ENCODE results near the gene SALL1.

Gene SALL1

DNA sequence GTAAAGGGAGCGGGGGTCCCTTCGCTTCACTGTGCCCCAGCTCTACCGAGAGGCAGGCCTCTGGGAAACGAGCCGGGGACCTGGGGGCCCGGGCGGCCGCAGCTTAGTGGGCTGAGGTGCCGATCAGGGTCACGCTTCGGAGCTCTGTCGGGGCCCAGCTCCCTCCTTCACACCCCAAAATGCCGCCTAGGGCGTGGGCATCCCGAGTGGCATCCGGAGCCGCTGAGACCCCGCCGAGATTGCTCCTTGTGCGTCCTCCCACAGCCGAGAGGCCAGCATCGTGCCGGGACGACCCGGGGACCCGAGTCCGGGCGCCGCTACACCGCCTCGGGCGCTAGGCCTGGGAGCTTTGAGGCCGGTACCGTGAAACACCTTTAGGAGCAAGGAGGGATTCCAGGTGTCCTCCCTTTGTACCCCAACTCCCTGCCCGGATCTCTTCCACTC, 1.3 kb downstream of the SALL1 start:
- peaks cover 40% of the 10 kb centered on the region for H3K4me1 ChIP-seq (ENCODE audit: control insufficient read depth, insufficient read depth, low read length)
- H3K36me3 ChIP-seq (ENCODE audit: control insufficient read depth, insufficient read depth, low read length) = peaks cover 13% of the 10 kb centered on the region; the same call in 1 of the 2 replicates
- H3K9me3 ChIP-seq (ENCODE audit: control insufficient read depth, insufficient read depth, low read depth, low read length) = no peaks in the 10 kb centered on the region
- H3K27me3 ChIP-seq (ENCODE audit: control insufficient read depth, insufficient read depth, low read length) = peaks cover 26% of the 10 kb centered on the region
- peak overlapping the region; percentile 99 for H3K9ac ChIP-seq (ENCODE audit: low read length)
- H3K4me3 ChIP-seq (ENCODE audit: low read depth, low read length) = peak overlapping the region; percentile 97
- H3K27ac ChIP-seq (ENCODE audit: low read depth, low read length) = peak overlapping the region; percentile 93; the same call in 1 of the 2 replicates

DNA sequence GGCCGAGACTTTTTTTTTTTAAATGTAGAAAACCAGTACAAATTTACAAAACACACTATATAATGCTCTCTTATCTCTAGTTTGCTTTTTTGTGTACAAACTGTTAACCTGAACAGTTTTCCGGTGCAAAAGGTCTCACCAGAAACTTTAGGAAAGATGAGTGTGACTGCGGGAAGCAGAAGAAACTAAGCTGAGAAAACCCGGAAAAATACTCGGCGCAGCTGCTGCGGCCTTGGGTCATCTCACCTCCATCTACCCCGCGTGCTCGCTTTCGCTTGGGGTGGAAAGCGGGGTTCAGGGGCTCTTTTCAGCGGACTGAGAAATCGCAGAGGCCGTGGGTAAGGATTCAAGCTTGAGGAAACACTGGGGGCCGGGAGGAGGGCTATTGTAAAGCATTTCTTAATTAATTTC, 1.8 kb downstream of the SALL1 start:
- H3K9ac ChIP-seq (ENCODE audit: low read length) = peak overlapping the region; percentile 99
- H3K9me3 ChIP-seq (ENCODE audit: control insufficient read depth, insufficient read depth, low read depth, low read length) = no peaks in the 10 kb centered on the region
- peaks cover 25% of the 10 kb centered on the region for H3K27me3 ChIP-seq (ENCODE audit: control insufficient read depth, insufficient read depth, low read length)
- peak overlapping the region; percentile 93; the same call in 1 of the 2 replicates for H3K27ac ChIP-seq (ENCODE audit: low read depth, low read length)
- H3K36me3 ChIP-seq (ENCODE audit: control insufficient read depth, insufficient read depth, low read length) = peaks cover 13% of the 10 kb centered on the region; the same call in 1 of the 2 replicates
- peak overlapping the region; percentile 97 for H3K4me3 ChIP-seq (ENCODE audit: low read depth, low read length)
- H3K4me1 ChIP-seq (ENCODE audit: control insufficient read depth, insufficient read depth, low read length) = peaks cover 43% of the 10 kb centered on the region

DNA sequence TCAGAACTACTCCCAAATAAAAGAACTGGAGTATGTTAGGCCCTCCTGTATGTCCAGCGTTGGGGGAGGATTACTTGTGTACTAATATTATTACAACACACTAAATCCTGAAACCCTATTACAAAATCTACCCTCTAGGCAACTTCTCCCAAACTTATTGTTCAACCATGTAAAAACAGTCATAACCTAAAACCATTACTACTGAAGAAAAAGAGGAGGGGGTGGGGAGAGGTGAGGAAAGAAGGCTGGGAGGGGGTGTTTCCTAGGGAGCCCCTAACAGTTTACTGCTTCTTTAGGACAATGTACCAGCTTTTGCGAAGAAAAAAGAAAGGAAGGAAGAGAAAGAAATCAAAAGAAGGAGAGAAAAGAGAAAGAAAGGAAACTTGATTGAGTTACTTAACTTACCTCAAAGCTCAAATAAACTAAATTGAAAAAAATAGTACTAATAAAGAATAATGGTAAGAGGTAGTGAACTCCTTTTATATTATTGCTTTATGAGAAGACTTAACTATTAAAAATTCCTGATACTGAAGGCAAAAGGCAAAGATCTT, 2.3 kb downstream of the SALL1 start:
- Histone ChIP-seq H3K27ac (ENCODE audit: low read depth, low read length) (peak overlapping the region; percentile 93; the same call in 1 of the 2 replicates), H3K4me3 (ENCODE audit: low read depth, low read length) (peak overlapping the region; percentile 97), H3K4me1 (ENCODE audit: control insufficient read depth, insufficient read depth, low read length) (peaks cover 48% of the 10 kb centered on the region), H3K9ac (ENCODE audit: low read length) (peak overlapping the region; percentile 99), H3K27me3 (ENCODE audit: control insufficient read depth, insufficient read depth, low read length) (peaks cover 23% of the 10 kb centered on the region), H3K9me3 (ENCODE audit: control insufficient read depth, insufficient read depth, low read depth, low read length) (no peaks in the 10 kb centered on the region), H3K36me3 (ENCODE audit: control insufficient read depth, insufficient read depth, low read length) (peaks cover 13% of the 10 kb centered on the region; the same call in 1 of the 2 replicates)

DNA sequence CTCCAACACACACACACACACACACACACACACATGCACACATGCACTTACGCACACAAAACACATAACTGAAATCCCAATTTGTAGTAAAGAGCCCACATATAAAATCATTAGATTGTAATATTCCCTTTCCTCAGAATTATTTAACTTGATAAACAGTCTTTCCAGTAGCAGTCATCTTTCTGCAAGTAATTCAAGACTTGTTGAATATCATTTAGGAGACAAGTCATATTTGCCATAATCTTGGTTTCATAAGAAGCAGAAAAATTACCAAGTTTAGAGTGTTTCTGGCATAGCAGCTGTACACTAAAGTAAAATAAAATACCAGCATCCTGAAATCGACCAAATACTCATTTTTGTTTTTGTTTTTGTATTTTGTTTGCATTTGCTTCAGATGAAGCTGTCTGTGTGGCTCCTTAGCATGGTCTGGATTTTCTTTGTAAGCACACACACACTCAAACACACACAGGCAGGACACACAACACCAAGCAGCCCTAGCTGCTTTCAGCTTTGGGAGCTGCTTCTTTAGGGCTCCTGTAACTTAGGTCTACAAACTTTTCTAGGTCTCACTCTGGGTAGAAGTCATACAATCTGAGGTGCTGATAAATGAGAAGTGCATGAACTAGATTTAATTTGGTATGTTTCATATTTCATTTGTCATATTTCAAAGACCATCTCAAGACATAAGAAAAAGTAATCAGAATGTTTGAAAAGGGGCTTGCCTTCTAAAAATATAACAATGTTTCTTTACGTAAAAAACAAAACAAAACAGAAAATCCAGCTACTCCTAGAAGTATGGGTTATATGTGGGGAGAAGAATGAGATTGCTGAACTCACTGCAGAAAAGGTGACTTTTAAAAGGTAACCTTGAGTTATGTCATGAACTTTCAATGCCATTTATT, 3.0 kb downstream of the SALL1 start:
- Histone ChIP-seq H3K4me3 (ENCODE audit: low read depth, low read length) (peak overlapping the region; percentile 97), H3K27me3 (ENCODE audit: control insufficient read depth, insufficient read depth, low read length) (peaks cover 15% of the 10 kb centered on the region), H3K9ac (ENCODE audit: low read length) (peak overlapping the region; percentile 99), H3K9me3 (ENCODE audit: control insufficient read depth, insufficient read depth, low read depth, low read length) (no peaks in the 10 kb centered on the region), H3K27ac (ENCODE audit: low read depth, low read length) (no peak overlapping the region; the same call in 1 of the 2 replicates), H3K4me1 (ENCODE audit: control insufficient read depth, insufficient read depth, low read length) (peaks cover 48% of the 10 kb centered on the region), H3K36me3 (ENCODE audit: control insufficient read depth, insufficient read depth, low read length) (peaks cover 16% of the 10 kb centered on the region; the same call in 1 of the 2 replicates)

DNA sequence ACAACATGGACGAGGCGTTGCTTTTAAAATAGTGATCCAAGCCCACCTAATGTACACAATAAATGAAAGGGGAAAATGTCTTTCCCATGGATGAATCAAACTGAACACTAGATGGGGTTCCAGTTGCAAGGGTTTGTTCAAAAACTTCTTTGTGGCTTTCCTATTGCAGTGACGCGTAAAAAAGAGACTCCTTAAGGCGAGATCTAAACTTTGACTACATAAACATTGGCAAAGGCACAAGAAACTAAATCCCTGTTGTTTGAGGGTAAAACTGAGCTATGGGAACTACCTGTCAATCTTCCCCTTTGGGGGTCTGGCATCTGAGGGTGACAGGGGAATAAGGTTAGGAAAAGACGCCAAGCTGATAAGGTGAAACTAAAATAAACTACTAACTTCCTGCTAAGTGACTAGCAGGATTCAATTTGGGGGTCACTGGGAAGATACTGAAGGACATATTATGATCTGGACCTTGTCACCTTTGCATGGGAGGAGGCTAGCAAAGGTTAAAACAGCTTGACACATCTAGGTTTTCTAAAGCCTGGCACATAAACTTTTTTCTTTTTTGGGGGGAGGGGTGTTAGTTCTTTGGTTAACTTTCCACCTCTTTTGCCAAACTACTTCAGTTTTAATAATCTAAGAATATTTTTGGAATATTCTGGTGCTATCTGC, 4.7 kb downstream of the SALL1 start:
- 0 out of 2 replicates have a peak, but pooled peaks cover 12% of the 10 kb centered on the region for H3K27me3 ChIP-seq (ENCODE audit: control insufficient read depth, insufficient read depth, low read length)
- H3K4me3 ChIP-seq (ENCODE audit: low read depth, low read length) = peak overlapping the region; percentile 97; the same call in 1 of the 2 replicates
- peaks cover 31% of the 10 kb centered on the region for H3K36me3 ChIP-seq (ENCODE audit: control insufficient read depth, insufficient read depth, low read length)
- peaks cover 48% of the 10 kb centered on the region for H3K4me1 ChIP-seq (ENCODE audit: control insufficient read depth, insufficient read depth, low read length)
- no peaks in the 10 kb centered on the region for H3K9me3 ChIP-seq (ENCODE audit: control insufficient read depth, insufficient read depth, low read depth, low read length)
- no peak overlapping the region for H3K27ac ChIP-seq (ENCODE audit: low read depth, low read length)
- peak overlapping the region; percentile 3 for H3K9ac ChIP-seq (ENCODE audit: low read length)

DNA sequence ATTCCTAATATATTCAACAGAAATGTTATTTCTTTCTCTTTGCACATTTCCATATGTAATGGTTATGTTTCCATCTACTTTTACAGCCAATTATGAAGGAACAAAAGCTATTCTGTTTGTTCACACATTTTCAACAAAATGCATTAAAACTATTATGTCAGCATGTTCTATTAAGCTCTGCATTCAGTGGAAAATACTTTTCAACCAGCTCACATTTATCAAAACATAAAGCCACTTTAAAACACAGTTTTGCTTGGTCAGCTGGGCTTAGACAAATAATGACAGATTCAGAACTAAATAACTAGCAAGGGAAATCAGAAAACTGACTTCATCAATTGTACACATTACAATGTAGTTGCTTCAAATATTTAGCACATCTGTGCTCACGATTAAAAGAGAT, 6.9 kb downstream of the SALL1 start:
- Histone ChIP-seq H3K4me3 (ENCODE audit: low read depth, low read length) (no peak overlapping the region; the same call in 1 of the 2 replicates), H3K9me3 (ENCODE audit: control insufficient read depth, insufficient read depth, low read depth, low read length) (no peaks in the 10 kb centered on the region), H3K36me3 (ENCODE audit: control insufficient read depth, insufficient read depth, low read length) (peaks cover 50% of the 10 kb centered on the region), H3K9ac (ENCODE audit: low read length) (no peak overlapping the region), H3K27ac (ENCODE audit: low read depth, low read length) (no peak overlapping the region), H3K4me1 (ENCODE audit: control insufficient read depth, insufficient read depth, low read length) (peaks cover 48% of the 10 kb centered on the region), H3K27me3 (ENCODE audit: control insufficient read depth, insufficient read depth, low read length) (0 out of 2 replicates have a peak, but pooled peaks cover 3% of the 10 kb centered on the region)

DNA sequence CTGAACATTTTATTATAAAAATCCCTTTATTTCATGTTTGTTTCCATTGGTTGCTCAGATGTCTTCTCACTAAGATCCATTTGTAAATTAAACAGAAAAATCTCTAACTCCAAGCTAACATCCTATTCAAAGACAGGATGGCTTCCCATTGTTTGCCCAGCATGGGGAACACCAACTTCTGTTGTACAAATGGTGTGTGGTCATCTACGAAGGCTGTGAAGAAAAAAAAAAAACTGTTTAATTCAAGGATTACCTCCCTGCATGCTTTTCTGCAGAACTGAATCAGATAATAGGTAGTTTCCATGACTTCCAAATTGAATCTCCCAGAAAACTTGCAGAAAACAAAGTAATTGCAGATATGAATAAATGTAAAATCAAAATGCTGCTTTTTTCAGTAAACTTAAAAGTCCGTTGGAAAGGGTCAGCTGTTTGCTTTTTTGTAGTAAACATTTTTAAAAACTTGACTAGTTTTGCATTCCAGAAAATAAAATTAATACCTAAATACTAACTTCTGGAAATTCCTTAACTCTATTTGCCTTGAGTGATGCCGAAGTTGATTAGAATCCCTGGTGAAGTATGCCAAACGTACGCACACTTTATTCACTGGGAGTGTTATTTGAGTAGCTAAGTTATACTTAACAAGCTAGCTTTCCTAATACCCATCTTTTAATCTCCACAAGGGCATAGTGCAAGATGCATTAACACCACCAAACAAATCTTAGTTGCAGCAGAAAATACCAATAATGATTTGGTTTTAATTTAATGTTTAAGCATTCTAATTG, 7.7 kb downstream of the SALL1 start:
- H3K36me3 ChIP-seq (ENCODE audit: control insufficient read depth, insufficient read depth, low read length) = peaks cover 55% of the 10 kb centered on the region
- no peak overlapping the region for H3K4me3 ChIP-seq (ENCODE audit: low read depth, low read length)
- H3K9ac ChIP-seq (ENCODE audit: low read length) = no peak overlapping the region
- H3K27ac ChIP-seq (ENCODE audit: low read depth, low read length) = no peak overlapping the region
- H3K4me1 ChIP-seq (ENCODE audit: control insufficient read depth, insufficient read depth, low read length) = peaks cover 44% of the 10 kb centered on the region
- 0 out of 2 replicates have a peak, but pooled peaks cover under 1% of the 10 kb centered on the region for H3K27me3 ChIP-seq (ENCODE audit: control insufficient read depth, insufficient read depth, low read length)
- no peaks in the 10 kb centered on the region for H3K9me3 ChIP-seq (ENCODE audit: control insufficient read depth, insufficient read depth, low read depth, low read length)

DNA sequence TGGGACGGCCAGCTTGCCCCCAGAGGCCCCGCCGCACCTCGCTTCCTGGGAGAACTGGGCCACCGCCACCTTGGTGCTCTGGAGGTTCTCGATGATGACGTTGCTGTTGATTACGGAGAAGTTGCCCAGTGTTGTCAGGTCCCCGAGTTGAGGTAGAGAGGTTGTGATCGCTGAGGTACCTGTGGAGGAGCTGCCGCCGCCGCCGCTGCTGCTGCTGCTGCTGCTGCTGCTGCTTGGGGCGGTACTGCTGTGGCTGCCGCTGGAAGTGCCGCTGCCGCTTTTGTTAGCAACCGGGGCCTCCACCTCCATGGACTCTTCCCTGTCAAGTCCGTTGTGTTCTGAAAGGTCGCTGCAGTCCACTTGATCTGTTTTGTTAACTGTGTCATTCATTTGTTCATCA, 9.5 kb downstream of the SALL1 start:
- peaks cover 30% of the 10 kb centered on the region for H3K4me1 ChIP-seq (ENCODE audit: control insufficient read depth, insufficient read depth, low read length)
- no peaks in the 10 kb centered on the region for H3K27me3 ChIP-seq (ENCODE audit: control insufficient read depth, insufficient read depth, low read length)
- H3K36me3 ChIP-seq (ENCODE audit: control insufficient read depth, insufficient read depth, low read length) = peaks cover 70% of the 10 kb centered on the region
- no peaks in the 10 kb centered on the region for H3K9me3 ChIP-seq (ENCODE audit: control insufficient read depth, insufficient read depth, low read depth, low read length)
- no peak overlapping the region for H3K9ac ChIP-seq (ENCODE audit: low read length)
- no peak overlapping the region for H3K27ac ChIP-seq (ENCODE audit: low read depth, low read length)
- no peak overlapping the region for H3K4me3 ChIP-seq (ENCODE audit: low read depth, low read length)

DNA sequence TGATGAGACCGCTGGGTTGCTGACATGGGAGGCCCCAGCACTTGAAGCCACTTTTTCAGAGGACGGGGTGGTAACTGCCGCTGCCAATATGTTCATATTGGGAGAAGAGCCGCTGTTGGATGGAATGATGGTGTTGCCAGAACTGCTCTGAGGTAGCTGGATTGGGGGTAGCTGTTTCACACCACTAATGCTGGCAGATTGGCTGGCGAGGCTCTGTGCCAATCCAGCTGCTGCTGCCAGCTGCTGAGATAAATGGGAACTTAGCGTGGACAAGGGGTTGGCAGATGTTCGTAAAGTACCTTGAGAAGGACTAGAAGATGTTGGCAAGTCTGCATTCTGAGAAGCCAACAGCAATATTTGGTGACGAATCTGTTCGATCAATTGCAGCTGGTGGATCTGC, 10.0 kb downstream of the SALL1 start:
- peaks cover 26% of the 10 kb centered on the region for H3K4me1 ChIP-seq (ENCODE audit: control insufficient read depth, insufficient read depth, low read length)
- H3K36me3 ChIP-seq (ENCODE audit: control insufficient read depth, insufficient read depth, low read length) = peaks cover 74% of the 10 kb centered on the region
- H3K4me3 ChIP-seq (ENCODE audit: low read depth, low read length) = no peak overlapping the region
- H3K27me3 ChIP-seq (ENCODE audit: control insufficient read depth, insufficient read depth, low read length) = no peaks in the 10 kb centered on the region
- H3K9ac ChIP-seq (ENCODE audit: low read length) = no peak overlapping the region
- H3K27ac ChIP-seq (ENCODE audit: low read depth, low read length) = no peak overlapping the region
- H3K9me3 ChIP-seq (ENCODE audit: control insufficient read depth, insufficient read depth, low read depth, low read length) = no peaks in the 10 kb centered on the region

DNA sequence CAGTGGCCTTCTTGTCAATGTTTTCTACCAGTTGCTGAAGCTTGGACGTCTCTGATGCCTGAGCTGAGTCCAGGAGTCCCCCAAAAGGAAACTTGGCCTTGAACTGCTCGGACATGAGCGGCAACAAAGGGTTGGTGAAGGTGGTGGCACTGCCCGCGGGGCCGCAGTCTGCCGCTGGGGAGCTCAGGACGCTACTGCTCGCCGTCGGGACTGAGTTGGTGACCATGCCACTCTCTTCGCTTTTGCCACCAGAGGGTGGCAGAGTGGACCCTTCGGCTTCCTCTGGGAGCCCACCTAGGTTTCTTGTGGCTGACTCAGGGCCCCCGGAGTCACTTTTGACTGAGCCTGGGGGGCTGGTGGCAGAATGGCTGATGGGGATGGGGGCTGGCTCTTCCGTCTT, 11.0 kb downstream of the SALL1 start:
- Histone ChIP-seq H3K9me3 (ENCODE audit: control insufficient read depth, insufficient read depth, low read depth, low read length) (no peaks in the 10 kb centered on the region), H3K27me3 (ENCODE audit: control insufficient read depth, insufficient read depth, low read length) (no peaks in the 10 kb centered on the region), H3K4me3 (ENCODE audit: low read depth, low read length) (no peak overlapping the region), H3K27ac (ENCODE audit: low read depth, low read length) (no peak overlapping the region), H3K36me3 (ENCODE audit: control insufficient read depth, insufficient read depth, low read length) (peaks cover 82% of the 10 kb centered on the region), H3K4me1 (ENCODE audit: control insufficient read depth, insufficient read depth, low read length) (peaks cover 19% of the 10 kb centered on the region), H3K9ac (ENCODE audit: low read length) (no peak overlapping the region)
